Stimulated activated naive CD8-positive, alpha-beta T cell treated with anti-CD3 and anti-CD28 coated beads, Interleukin-15, amount 100 ng/mL, for 72 hours (primary cell): ENCODE measurements around the gene SMARCD3.

Source experiments
- ATAC-seq: fragments of 150-1000 bp; cut with Tn5 transposase; 2 replicates; pipeline ENCODE4 v1.10.0; 2021; ENCODE audit warnings: mild to moderate bottlenecking, moderate library complexity
- DNase-seq, 2 donors: peaks; one replicate each; pipeline ENCODE4 v3.0.0; 2021 to 2022
- H3K27ac Mint-ChIP-seq, 2 donors: one replicate each; pipeline ENCODE4 v1.8.0; 2022; ENCODE audit warnings: mild to moderate bottlenecking in 2 of 2, mixed read lengths in 2 of 2, moderate library complexity in 2 of 2
- H3K27me3 Mint-ChIP-seq: one replicate; pipeline ENCODE4 v1.8.0; 2022; ENCODE audit warnings: mixed read lengths
- H3K4me1 Mint-ChIP-seq: one replicate; pipeline ENCODE4 v1.8.0; 2022; ENCODE audit warnings: mild to moderate bottlenecking, mixed read lengths
- H3K4me3 Mint-ChIP-seq, 2 donors: one replicate each; pipeline ENCODE4 v1.8.0; 2022; ENCODE audit warnings: mild to moderate bottlenecking in 2 of 2, mixed read lengths in 2 of 2, moderate library complexity in 1 of 2
- H3K9me3 Mint-ChIP-seq, 2 donors: one replicate each; pipeline ENCODE4 v1.8.0; 2022; ENCODE audit warnings: mixed read lengths in 2 of 2

Gene SMARCD3

DNA sequence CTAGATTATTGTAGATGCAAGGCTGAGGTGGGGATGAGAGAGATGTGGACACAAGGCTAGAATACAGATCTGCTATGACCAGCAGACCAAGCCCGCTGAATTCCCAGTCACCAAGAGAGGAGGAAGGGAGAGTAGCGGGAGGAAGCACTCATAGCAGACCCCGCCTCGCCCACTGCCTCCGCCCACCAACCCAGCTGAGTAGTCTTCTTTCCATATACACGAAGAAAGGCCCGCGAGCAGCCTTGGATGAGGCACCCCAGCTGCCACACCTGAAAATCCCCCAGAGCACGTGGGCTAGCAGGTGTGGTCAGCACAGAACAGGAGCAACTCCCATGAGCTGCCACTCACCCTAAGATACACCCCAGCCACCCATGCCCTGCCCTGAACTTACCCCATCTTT, 30.3 kb downstream of the SMARCD3 start:
- Mint-ChIP-seq H3K27ac (no peak overlapping the region), H3K9me3 (no peaks in the 10 kb centered on the region), H3K27me3 (no peaks in the 10 kb centered on the region), H3K4me3 (no peak overlapping the region), H3K4me1 (peaks cover 5% of the 10 kb centered on the region)
- DNase-seq (no peak), ATAC-seq (no peak)

DNA sequence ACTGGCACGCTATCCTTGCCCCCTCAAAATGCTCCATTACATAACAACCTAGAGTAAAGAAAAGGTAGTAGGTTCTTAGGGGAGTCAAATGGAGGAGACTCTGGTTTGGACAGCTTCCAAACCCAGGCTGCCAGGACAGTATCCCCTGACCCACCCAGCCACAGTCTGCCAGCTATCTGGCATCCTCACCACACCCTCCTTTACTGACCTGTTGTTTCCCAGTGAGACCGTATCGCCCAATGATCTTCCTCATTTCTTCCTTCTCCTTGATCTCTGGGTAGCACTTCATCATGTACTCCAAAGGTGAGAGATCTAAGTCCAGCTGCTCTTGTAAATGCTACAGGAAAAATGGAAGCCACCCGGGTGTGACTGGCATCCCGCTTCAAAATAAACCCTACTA, 33.1 kb downstream of the SMARCD3 start:
- Mint-ChIP-seq H3K4me3 (no peak overlapping the region), H3K27ac (no peak overlapping the region), H3K9me3 (no peaks in the 10 kb centered on the region), H3K27me3 (no peaks in the 10 kb centered on the region), H3K4me1 (peaks cover 5% of the 10 kb centered on the region)
- no peak for ATAC-seq
- no peak for DNase-seq

DNA sequence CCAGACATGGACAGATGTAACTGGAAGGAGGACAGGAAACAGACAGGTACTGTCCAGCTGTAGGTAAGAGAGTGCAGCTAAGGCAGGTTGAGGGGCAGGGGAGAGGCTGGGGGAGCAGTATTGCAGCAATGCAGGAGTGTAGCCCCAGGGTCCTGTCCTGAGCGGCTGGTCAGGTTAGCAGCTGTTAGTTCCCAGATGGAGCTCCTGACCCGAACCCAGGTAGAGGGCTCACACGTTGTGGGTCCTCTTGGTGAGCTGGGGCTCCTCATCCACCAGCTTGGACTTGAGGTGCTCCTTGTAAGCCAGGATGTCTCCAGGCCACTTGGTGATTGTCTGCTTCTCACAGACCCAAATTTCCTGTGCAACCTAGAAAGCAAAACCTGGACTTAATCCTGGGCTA, 34.7 kb downstream of the SMARCD3 start:
- H3K9me3 Mint-ChIP-seq = no peaks in the 10 kb centered on the region
- no peak for DNase-seq
- no peaks in the 10 kb centered on the region for H3K27me3 Mint-ChIP-seq
- ATAC-seq = no peak
- H3K4me1 Mint-ChIP-seq = peaks cover 5% of the 10 kb centered on the region
- H3K27ac Mint-ChIP-seq = no peak overlapping the region
- H3K4me3 Mint-ChIP-seq = no peak overlapping the region

DNA sequence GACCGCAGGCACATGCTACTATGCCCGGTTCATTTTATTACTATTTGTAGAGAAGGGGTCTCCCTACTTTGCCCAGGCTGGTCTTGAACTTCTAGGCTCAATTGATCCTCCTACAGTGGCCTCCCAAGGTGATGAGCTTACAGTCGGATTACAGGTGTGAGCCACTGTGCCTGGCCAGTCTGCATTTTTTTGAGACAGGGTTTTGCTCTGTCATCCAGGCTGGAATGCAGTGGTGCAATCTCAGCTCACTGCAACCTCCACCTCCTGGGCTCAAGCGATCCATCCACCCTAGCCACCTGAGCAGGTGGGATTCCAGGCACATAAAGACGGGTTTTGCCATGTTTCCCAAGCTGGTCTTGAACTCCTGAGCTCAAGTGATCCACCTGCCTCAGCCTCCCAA, 35.9 kb downstream of the SMARCD3 start:
- DNase-seq (no peak), ATAC-seq (no peak)
- Mint-ChIP-seq H3K27ac (no peak overlapping the region), H3K4me1 (peaks cover 10% of the 10 kb centered on the region), H3K4me3 (no peak overlapping the region), H3K9me3 (no peaks in the 10 kb centered on the region), H3K27me3 (no peaks in the 10 kb centered on the region)

DNA sequence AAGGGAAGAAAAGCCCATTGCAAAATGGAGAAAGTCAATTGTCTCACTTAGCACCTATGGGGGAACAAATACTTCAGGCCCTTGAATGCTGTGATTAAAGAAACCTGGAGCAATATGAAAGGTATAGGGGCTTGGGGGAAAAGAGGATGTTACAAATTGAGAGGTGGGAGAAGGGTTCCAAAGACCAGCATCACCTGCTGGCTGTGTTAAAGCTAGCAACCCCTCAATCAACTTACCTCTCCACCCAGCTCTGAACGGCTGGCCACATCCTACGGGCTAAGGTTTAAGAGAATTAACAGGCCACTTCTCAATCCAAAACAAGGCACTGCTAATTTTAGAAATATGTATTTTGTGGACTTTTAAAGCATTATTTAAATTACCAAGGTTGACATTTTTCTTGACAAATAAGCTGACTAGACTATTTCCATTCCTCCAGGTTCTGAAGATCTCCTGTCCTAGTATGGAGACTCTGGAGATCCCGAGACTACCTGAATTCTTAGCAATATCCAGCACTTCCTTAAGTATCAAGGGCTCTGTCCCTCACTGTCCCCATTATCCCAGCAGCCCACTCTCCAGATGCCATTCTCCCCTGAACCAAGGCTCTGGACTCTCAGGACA, 37.2 kb downstream of the SMARCD3 start:
- H3K27ac Mint-ChIP-seq = no peak overlapping the region
- H3K4me3 Mint-ChIP-seq = no peak overlapping the region
- no peaks in the 10 kb centered on the region for H3K27me3 Mint-ChIP-seq
- DNase-seq (no peak), ATAC-seq (no peak)
- no peaks in the 10 kb centered on the region for H3K9me3 Mint-ChIP-seq
- peaks cover 24% of the 10 kb centered on the region for H3K4me1 Mint-ChIP-seq

DNA sequence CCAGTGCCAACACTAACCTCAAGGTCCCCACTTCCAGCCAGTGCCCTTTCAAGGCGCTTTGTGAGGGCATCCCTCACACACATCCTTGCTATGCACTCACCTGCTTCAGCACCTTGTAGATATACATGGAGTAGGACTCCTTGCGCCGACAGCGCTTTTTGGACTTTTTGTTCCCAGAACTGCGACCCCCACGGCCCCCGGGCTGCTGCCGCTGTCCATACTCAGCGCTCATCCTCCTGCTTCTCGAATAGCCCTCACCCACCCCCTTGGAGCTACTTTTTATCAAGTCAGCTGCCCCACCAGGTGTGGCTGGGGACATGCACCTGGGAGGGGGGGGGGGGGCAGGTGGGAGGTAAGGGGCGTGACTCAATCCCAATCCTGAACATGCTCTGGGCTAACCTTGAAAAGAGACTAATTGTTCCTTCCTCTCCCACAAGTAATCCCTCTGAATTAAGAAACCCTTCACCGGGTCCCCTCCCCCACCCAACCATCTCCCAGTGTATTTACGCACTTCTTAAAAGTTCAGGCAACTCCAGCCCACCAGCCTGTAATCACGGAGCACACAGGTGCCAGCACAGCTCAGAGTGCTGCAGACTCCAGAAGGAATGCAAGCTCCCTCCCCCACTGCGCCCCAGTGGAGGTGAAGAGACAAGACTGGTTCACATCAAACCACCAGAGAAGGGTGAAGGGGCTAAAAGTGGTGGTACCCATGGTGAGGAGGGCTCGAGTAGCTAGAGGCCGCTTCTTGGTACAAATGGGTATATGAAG, 38.2 kb downstream of the SMARCD3 start, which contains the start of gene H2BK1:
TSS of gene H2BK1 (minus strand) at position 402 of the 768 bp plus-strand sequence. CDS start at position 232, 170 bp downstream.
- peaks cover 29% of the 10 kb centered on the region for H3K4me1 Mint-ChIP-seq
- no peak within 1 kb of the TSS for H3K4me3 Mint-ChIP-seq
- ATAC-seq (no peak), DNase-seq (no peak)
- no peaks in the 10 kb centered on the region for H3K27me3 Mint-ChIP-seq
- H3K9me3 Mint-ChIP-seq = no peaks in the 10 kb centered on the region
- peak within 1 kb of the TSS; percentile 5 to 35 for H3K27ac Mint-ChIP-seq

DNA sequence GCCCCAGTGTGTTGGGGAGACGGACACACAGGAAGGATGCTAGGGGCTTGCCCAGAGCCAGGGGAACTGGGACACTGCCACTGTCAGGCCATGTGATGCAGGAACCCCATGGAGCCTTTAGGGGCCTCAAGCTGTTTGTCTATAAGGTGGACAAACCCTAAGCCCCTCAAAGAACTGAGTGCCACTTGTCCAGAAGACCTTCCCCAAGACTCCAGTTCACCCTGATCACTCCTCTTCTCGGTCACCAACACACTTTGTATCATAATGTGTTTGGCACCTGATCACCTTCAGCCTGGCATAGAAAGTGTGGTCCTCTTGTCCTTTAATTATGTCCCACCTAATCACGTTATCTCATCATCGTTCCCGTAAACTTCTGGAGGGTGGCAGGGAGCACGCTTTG, 38.9 kb downstream of the SMARCD3 start:
- DNase-seq (no peak), ATAC-seq (no peak)
- Mint-ChIP-seq H3K9me3 (no peaks in the 10 kb centered on the region), H3K27me3 (no peaks in the 10 kb centered on the region), H3K27ac (peak overlapping the region; percentile 5 to 35), H3K4me3 (no peak overlapping the region), H3K4me1 (peaks cover 29% of the 10 kb centered on the region)

DNA sequence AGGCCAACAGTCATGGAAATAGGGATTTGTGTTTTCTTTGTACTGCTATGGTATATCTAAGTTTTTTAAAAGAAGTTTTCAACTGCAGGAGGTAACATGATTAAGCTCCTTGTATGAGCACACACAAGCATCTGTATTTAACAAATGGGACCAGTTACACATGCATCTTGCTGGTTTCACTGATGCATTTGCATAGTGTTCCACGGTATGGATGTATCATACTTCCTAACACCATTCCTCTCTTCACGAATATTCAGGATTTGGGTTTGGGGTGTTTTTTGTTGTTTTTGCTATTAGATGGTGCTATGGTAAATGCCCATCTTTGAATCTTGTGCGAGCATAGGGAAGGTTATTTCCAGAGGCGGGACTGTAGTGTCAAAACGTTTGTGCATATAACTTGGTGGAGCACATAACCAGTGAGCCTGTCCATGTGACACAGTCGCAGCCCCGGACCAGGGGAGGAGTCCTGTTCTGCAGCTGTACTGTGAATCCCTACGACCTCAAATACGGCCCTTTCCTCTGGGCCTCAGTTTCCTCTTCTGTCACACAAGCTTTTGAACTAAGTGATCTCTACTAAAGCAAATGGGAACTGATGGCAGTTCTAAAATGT, 40.1 kb downstream of the SMARCD3 start:
- H3K27me3 Mint-ChIP-seq = no peaks in the 10 kb centered on the region
- no peak overlapping the region for H3K4me3 Mint-ChIP-seq
- H3K27ac Mint-ChIP-seq = no peak overlapping the region
- peaks cover 29% of the 10 kb centered on the region for H3K4me1 Mint-ChIP-seq
- no peak for DNase-seq
- no peak for ATAC-seq
- H3K9me3 Mint-ChIP-seq = no peaks in the 10 kb centered on the region

DNA sequence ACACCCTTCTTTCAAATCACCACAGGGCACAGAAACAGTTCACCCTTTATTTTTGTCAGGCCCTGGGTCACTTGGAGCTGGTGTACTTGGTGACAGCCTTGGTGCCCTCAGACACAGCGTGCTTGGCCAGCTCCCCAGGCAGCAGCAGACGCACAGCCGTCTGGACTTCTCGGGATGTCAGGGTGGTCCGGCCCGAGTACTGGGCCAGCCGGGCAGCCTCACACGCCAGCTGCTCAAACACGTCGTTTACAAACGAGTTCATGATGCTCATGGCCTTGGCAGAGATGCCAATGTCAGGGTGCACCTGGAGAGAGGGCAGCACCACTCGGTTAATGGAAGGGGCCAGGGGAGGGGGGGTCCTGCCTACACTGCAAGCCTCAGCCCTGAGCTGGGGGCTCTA, 40.7 kb downstream of the SMARCD3 start:
- no peaks in the 10 kb centered on the region for H3K27me3 Mint-ChIP-seq
- no peak for ATAC-seq
- peak overlapping the region in 1 of 2 donors; percentile 62 for H3K27ac Mint-ChIP-seq
- no peak overlapping the region for H3K4me3 Mint-ChIP-seq
- no peaks in the 10 kb centered on the region for H3K9me3 Mint-ChIP-seq
- peaks cover 29% of the 10 kb centered on the region for H3K4me1 Mint-ChIP-seq
- DNase-seq = no peak

DNA sequence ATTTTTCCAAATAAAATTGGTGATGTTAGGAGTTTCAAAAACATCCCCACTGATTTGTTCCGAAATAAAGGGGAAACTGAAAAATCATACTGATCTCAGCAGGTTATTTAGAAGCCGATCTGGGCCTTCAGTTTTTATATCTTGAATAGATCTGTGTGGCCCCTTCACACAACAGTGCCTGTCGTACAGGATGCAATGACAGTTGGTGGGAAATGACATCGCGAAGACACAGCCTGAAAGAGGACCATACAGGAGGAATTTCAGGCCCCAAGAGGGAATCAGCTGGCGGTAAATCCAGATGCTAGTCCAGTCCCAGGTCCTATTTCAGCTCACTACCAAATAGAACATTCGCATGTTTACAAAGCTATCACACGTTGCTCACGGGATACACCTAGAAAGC, 41.2 kb downstream of the SMARCD3 start:
- DNase-seq (no peak), ATAC-seq (peak; percentile 41)
- Mint-ChIP-seq H3K4me1 (peaks cover 29% of the 10 kb centered on the region), H3K9me3 (no peaks in the 10 kb centered on the region), H3K27ac (no peak overlapping the region), H3K27me3 (no peaks in the 10 kb centered on the region), H3K4me3 (no peak overlapping the region)

DNA sequence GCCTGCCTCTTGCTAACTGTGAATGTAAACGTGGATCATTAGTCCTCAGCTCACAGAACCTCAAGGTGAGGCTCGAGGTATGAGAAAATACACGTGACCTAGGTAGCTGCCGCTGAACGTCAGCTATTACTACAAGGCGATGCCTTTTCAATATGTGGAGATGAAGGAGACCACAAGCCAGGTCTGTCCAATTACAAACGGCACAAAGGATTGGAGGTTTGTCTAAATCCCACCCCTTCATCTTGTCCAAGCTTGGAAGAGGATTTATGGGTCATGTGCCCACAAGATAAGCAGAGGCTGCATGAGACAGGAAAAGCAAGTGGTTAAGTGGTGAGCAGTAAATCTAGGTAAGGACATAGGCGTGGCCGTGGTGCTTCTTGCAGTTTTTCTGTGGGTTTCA, 41.6 kb downstream of the SMARCD3 start:
- DNase-seq (no peak), ATAC-seq (peak; percentile 48)
- no peak overlapping the region for H3K4me3 Mint-ChIP-seq

DNA sequence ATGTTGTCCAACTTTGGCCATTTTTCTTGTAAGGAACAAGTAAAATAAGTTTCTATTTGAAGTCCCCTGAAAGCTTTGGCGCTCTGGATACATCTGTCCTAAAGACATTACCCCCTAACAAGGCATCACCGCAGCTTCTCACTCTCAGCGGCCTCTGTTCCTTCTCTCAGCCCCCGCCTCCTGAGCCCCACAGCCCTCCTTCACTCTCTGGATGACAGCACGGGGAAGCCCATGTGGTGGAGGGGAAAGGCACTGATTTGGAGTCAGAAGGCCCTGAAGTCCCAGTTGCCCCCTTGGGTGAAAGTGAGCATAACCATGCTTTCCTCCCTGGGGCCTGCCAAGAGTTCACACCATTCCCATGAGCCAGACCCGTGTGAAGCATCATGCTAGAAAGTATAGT, 42.8 kb downstream of the SMARCD3 start:
- no peak for ATAC-seq
- Mint-ChIP-seq H3K27me3 (peaks cover 9% of the 10 kb centered on the region), H3K4me3 (no peak overlapping the region), H3K4me1 (peaks cover 29% of the 10 kb centered on the region), H3K9me3 (no peaks in the 10 kb centered on the region), H3K27ac (no peak overlapping the region)
- no peak for DNase-seq

More for the DNA sequence above, 41.6 kb downstream of the SMARCD3 start:
- no peaks in the 10 kb centered on the region for H3K27me3 Mint-ChIP-seq
- H3K4me1 Mint-ChIP-seq = peaks cover 29% of the 10 kb centered on the region
- no peaks in the 10 kb centered on the region for H3K9me3 Mint-ChIP-seq
- H3K27ac Mint-ChIP-seq = peak overlapping the region in 1 of 2 donors; percentile 37

DNA sequence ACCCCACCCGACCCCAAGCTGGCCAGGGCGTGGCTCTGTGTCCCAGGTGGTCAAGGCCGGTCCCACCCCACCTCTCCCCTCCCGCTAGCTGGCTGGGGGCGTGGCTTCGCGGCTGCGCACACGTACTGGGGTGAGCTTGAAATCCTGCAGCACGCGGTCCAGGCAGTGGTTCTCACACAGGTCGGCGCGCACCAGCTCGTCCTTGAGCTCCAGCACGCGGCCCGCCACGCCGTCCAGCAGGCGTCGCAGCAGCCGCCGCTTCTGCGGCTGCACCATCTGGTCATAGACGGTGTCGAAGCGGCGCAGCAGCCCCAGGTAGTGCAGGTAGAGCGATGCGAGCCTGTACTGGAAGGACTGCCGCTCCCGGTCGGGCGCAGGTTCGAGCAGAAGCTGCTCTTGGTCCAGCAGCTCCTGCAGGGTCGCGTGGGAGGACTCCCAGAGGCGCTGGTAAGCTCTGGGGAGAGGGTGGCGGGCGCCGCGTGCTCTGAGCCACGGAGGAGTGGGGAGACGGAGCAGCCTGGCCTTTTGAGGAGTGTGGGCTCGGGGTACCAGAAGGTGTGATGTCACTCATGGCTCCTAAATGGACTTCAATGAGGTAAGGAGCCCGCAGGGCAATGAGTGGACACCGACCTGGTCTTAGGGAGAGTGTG, 44.0 kb downstream of the SMARCD3 start:
- H3K27me3 Mint-ChIP-seq = peaks cover 9% of the 10 kb centered on the region
- no peak overlapping the region for H3K27ac Mint-ChIP-seq

DNA sequence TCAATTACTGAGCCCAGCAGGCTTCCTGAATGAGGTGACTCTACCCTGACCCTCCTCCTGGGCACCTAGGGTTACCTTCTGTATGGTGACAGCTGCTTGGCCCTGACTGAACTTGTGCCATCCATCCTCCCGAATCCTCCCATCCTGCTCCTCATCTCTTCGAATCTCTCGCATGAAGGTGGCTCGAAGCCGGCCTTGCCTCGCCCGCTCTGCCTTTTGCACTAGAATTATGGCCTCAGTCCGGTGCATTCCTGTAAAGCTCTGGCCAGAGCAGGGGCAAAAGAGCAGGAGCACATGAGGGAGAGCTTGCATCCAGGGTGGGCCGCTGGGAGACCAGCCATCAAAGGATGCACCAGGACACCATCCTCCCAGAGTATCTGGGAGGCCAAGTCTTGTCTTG, 45.7 kb downstream of the SMARCD3 start:
- no peak for DNase-seq
- ATAC-seq = no peak
- H3K4me3 Mint-ChIP-seq = no peak overlapping the region
- H3K9me3 Mint-ChIP-seq = no peaks in the 10 kb centered on the region
- H3K4me1 Mint-ChIP-seq = peaks cover 21% of the 10 kb centered on the region
- H3K27ac Mint-ChIP-seq = peak overlapping the region in 1 of 2 donors; percentile 42
- peaks cover 9% of the 10 kb centered on the region for H3K27me3 Mint-ChIP-seq

More for the DNA sequence above, 44.0 kb downstream of the SMARCD3 start:
- Mint-ChIP-seq H3K4me3 (no peak overlapping the region), H3K9me3 (no peaks in the 10 kb centered on the region), H3K4me1 (peaks cover 29% of the 10 kb centered on the region)
- DNase-seq (no peak), ATAC-seq (no peak)

DNA sequence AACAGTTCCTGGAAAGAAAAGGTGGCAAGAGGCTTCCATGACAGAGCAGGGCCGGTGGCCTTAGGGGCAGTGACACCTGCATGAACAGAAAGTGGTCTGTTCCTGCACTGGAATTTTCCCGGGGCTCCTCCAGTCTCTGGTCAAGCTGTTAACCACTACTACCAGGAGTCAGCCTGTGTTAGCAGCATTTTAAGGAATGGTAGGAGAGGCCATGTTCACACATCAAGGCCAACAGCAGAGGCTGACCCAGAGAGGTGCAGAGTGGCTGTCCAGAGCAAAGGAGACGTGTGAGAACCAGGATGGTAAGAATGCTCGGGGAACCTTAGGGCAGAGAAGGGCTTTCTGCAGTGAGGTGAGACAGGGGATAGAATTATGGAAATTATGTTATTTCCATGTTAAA, 46.7 kb downstream of the SMARCD3 start:
- no peaks in the 10 kb centered on the region for H3K9me3 Mint-ChIP-seq
- DNase-seq = no peak
- H3K4me3 Mint-ChIP-seq = no peak overlapping the region
- no peak overlapping the region for H3K27ac Mint-ChIP-seq
- ATAC-seq = no peak
- H3K27me3 Mint-ChIP-seq = peaks cover 9% of the 10 kb centered on the region
- H3K4me1 Mint-ChIP-seq = peaks cover 10% of the 10 kb centered on the region

DNA sequence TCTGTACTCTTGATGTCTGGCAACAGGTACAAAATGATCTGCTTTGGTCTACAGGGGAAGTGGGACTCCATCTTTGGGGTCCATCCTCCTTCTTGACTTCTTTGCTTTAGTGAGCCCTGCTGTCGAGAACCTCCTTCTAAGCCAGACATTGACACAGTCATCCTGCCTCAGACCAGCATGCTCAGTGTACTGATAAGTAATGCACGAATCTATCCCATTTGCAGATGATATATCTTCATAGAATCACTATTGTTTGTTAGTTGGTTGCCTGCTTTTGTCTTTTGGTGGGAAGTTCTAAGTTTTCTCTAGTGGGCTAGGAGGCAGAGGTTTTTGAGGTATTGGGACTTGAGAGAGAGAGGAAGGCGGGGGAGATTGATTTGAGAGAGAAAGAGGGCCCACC, 47.1 kb downstream of the SMARCD3 start:
- ATAC-seq (no peak), DNase-seq (no peak)
- H3K9me3 Mint-ChIP-seq = no peaks in the 10 kb centered on the region
- H3K27me3 Mint-ChIP-seq = peaks cover 9% of the 10 kb centered on the region
- H3K4me3 Mint-ChIP-seq = no peak overlapping the region
- H3K27ac Mint-ChIP-seq = peak overlapping the region; percentile 1 to 27
- H3K4me1 Mint-ChIP-seq = peaks cover 6% of the 10 kb centered on the region
